GM20431 (cell line): ENCODE measurements around the gene PSMB2.
"Not testable (repeated sequence)": the region's sequence is repeated elsewhere in the genome, so short reads cannot be mapped to it uniquely, and the experiment has no call there.

Experiments
- in situ Hi-C: fragments of 300-500 bp; cut with MseI, MboI; formaldehyde crosslinking; loops from one replicate; pipeline ENCODE4 v1.15.0; 2020; ENCODE audit warnings: low sequenced_read_pairs; ENCODE audit not compliant: unreplicated experiment

PSMB2 gene

DNA sequence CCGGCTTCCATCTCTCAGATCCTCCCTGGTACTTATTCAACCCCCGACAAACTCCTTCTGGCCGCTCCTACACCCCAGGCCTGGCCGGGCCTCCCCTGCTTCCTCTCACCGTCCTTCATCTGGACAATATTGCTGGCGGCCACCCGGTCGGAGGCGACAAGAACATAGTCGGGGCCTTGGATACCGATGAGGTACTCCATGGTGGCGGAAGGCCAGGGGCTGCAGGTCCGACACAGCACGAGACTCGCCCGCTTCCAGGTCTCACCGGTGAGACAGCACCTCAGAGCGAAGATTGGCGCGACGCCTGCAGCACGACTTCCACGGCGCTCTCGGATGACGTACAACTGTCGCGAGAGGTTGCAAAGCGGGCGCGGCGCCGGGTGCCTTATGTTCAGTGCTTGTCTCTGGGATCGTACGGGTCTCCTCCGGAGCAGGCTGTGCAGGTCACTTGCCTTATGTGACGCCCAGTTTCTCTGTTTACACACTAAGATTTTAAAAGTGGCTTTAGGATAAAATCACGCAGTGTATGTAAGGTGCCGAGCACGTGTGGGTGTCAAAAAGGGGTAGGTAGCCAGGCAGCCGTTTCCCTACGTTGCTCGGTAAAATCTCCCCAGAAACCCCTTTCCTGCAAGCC lies at the start of gene PSMB2:
Gene PSMB2, minus strand, starts transcription at position 294 of the 634 bp plus-strand sequence. Its CDS starts 94 bp downstream, at position 200.
- in situ Hi-C loops = no loop called here

DNA sequence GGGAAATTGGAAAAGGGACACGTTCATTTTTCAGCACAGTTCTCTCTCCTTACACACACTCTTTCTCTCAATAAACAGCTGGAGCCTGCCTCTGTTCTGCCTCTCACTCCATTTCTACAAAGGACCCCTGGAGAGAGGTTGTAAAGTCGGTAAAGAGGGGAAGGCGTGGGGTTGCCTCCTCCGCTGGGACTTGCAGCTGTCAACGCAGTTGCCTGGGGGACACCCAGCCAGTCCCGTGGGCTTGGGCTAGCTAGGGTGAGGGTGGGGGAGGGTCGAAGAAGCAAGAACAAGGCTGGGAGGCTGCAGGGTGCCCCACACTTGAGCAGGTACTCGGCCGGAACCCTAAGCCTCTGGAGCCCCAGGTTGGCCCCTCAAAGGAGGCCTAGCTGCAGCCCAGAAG lies 49.8 kb upstream of the PSMB2 start:
- in situ Hi-C loops = no loop called here

DNA sequence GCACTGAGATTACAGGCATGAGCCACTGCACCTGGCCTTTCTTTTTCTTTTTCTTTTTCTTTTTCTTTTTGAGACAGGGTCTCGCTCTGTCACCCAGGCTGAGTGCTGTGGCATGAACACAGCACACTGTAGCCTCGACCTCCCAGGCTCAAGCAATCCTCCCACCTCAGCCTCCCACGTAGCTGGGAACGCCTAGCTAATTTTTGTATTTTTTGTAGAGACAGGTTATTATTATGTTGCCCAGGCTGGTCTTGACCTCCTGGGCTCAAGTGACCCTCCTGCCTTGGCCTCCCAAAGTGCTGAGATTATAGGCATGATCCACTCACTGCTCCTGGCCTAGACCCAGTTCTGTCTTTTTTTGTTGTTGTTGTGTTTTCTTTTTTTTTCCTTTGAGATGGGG lies 48.8 kb upstream of the PSMB2 start:
- in situ Hi-C loops = not testable (repeated sequence)

DNA sequence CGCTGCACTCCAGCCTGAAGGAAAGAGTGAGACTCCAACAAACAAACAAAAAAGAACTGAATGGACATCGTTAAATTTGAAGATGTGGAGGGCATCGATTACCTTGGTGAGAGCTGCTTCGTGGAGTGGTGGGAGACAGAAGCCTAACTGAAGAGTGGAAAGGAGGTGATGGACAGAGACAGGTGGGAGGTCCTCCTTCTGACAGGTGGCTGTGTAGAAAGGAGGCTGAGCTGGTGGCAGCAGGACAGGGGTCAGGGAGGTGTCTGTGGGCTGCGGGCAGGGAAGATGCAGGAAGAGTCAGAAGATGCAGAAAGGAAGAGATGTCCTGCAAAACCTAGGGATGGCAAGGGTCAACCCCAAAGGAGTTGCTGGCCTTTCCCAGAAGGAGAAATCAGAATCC lies 46.8 kb upstream of the PSMB2 start:
- in situ Hi-C loops = no loop called here

DNA sequence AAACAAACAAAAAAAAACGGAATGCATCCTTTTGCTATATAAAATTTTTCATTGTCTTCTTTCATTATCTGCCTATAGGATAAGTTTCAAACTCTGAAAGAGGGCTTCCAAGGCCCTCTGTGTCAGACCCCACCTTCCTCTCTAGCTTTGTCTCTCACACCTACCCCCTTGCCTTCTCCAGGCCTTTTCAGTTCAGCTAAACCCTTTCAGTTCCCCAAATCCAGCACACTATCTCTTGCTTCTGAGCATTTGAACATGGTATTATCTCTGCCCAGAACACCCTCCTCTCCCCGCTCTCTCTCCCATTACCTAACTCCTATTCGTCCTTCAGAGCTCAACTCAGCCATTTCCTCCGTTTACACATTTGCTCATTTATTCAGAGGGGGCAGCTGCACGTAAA lies 41.7 kb upstream of the PSMB2 start:
- in situ Hi-C loops = no loop called here

DNA sequence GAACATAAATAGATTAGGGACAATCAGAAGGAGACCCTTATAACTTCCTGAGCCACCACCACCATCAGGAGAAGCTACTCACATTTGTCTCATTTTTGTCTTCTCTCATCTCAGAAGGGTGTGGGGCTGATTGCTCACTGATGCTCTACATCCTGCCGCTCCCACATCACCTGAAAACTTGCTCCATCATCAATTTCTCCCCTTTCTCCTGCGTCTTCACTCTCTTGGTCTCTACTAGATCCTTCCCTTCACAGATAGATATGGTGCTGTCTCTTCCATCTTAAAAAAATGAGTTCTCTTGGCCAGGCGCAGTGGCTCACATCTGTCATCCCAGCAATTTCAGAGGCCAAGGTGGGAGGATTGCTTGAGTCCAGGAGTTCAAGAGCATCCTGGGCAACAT lies 38.9 kb upstream of the PSMB2 start:
- in situ Hi-C loops = no loop called here

DNA sequence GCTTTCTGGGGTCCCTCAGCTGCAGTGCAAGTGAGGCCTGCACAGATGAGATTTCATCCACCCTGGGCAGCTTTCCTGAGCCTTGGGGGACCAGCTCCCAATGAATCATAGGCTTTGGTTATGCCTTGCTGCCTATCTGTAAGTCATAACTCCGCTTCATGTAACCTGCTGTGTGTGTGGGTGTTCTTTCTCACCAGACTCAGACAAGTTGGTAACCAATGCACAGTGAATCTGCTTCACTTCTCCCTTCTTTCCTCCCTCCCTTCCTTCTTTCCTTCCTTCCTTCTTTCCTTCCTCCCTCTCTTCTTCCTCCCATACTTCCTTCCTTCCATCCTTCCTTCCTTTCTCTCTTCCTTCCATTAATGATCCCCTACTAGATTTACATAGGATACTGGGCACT lies 34.4 kb upstream of the PSMB2 start:
- in situ Hi-C loops = no loop called here

DNA sequence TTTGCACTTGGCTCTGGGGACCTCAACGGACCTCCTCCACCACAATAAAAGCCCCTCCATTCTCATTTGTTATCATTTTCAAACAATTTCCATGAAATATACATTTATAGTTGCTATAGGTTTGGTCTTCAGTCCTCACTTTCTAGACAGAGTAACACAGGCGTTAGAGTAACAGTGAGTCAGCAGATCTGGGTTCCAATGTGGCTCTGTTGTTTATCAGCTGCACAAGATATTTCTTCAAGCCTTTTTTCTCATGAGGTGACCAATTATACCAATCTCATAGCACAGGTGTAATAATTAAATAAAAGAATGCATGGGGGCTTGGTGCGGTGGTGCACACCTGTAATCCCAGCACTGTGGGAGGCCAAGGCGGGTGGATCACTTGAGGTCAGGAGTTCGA lies 32.8 kb upstream of the PSMB2 start:
- in situ Hi-C loops = no loop called here

DNA sequence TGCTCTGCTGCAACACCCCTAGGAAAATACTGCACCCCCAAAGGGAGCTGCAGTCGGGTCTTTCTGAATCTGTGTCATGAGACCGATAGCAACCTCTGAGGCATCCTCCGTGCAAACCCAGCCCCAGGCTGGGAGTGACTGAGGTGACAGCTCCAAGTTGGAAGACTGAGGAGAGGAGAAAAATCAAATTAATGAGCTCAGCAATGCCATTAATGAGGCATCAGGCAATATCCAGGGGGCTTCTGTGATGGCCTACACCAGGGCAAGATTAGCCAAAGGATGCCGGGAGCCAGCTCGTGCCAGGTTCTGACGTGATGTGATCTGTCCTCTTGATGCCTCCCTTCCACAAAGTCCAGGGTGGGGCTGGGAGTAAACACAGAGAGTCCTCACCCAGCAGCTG lies 30.8 kb upstream of the PSMB2 start:
- in situ Hi-C loops = no loop called here

DNA sequence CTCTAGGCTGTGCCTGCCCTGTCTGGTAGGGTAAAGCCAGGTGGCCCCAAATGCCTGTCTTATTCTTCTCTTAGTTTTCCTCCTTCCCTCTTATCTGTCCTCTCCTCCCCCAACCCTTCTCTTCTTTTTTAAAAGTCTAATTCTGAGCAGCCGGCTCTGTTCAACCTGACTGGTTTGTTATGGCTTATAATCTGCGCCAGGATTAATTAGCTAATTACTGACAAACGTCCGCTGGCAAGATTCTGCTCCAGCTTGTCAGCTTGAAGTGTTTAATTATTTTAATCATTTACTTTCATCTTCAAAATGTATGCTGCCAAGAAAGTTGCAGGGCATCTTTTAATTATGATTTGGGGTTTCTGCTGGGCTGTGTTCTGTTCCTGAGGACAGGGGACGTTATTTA lies 27.2 kb upstream of the PSMB2 start:
- in situ Hi-C loops = no loop called here

DNA sequence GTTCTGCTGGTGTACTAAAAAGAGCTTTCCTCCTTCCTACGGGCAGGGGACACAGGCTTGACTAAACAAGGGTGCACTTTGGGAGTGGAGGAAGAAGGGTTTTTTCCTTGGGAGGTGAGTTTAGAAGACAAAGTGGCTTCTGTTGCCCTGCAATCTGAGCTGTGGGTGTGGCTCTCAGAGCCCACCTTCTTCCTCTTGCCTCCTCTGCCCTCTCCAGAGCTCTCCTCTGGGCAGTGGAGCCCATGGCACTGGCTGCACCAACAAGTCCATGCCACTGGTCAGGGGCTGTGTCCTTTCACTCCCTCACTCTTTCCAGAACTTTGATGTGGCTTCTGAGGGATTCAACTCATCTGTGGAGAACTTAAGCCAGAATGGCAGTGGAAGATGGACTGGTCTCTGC lies 25.6 kb upstream of the PSMB2 start:
- in situ Hi-C loops = no loop called here

DNA sequence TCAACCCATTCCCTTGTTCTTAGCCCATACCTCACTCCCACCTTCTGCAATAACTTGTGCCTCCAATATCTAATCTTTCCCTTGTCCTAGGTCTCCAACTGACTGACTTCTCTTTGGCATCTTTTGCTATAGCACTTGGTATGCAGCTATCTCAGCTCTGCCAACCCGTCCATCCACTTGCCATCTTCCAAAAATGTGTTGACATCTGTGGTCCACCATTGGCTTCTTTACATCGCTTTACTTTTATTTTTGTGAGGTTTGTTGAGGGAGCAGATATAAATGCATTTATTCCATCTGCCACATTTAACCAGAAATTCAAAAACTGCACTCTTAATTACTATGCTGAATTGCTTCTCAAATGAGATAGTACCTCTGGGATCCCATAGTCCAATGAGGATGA lies 24.9 kb upstream of the PSMB2 start:
- in situ Hi-C loops = no loop called here

DNA sequence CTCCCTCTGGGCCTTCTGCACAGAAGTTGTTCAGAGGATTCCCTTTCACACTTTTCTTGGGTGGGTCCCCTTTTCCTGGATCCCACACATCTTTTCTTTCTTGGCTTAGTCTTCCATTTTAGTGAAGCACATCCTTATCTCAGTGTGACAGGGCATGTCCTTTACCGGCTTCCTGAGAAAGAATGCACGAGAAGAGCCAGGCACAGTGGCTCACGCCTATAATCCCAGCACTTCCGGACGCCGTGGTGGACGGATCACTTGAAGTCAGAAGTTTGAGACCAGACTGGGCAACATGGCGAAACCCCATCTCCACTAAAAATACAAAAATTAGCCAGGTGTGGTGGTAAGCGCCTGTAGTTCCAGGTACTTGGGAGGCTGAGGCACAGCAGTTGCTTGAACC lies 22.1 kb upstream of the PSMB2 start:
- in situ Hi-C loops = no loop called here

DNA sequence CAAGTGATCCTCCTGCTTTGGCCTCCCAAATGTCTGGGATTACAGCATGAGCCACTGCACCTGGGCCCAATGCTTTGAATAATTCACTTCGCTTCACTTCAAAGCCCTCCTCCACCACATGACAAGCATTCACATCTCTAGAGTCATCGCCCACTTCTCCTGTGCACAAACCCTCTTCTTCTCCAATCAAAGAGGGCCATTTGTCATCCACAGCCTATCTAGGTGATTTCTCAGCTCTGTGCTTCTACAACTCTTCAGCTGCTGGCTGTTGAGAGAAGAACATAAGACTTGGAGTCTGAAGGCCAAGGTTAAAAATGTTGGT lies 20.1 kb upstream of the PSMB2 start:
- in situ Hi-C loops = no loop called here

DNA sequence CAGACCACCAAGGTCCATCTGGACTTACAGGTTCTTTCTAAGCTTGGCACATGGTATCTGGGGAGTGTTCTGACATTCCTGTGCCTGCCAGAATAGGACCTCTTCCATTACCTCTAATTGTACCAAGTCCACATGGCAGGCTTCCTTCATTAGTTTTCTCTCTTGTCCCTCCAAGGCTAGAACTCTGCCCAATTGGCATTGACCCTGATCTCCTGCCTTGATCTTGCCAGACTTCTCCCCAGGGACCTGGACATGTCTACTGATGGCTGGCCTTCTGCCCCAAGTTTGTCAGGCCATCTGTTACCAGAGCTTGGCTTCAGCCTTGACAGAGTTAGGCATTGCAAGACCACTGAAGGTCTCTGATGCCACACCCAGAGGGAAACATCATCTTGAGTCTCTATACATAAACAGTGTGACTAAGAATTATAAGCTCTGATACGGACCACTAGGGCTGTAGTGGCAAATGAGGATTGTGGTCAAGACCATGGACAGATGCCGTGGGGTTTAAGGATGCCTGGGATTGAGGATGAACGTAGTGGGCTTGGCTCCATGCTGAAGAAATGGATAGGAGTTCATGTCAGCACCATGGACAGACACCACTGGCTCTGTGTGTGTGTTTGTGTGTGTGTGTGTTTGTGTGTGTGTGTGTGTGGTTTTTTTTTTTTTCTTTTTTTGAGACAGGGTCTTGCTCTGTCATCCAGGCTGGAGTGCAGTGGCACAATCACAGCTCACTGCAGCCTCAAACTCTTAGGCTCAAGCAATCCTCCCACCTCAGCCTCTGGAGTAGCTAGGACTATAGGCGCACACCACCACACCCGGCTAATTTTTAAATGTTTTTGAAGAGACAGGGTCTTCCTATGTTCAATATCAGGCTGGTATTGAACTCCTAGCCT lies 19.5 kb upstream of the PSMB2 start:
- in situ Hi-C loops = no loop called here

DNA sequence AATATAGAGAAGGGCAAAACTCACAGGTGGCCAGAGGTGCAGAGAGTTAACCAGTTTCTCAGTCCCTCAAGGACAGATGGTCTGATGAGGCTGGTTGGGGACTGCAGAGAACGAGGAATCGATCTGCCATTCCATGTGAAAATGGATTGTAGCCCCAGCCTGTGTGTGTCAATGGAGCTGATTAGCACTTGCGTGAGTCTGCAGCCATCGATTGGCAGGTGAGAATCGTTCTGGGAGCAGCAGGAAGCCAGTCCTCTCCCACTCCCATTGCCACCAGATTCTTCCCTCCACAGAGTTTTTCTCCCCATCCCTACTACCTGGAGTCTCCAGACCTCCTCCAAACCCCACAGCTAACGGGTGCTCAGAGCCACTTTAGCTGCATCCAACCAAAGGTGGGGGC lies 18.3 kb upstream of the PSMB2 start:
- in situ Hi-C loops = no loop called here

DNA sequence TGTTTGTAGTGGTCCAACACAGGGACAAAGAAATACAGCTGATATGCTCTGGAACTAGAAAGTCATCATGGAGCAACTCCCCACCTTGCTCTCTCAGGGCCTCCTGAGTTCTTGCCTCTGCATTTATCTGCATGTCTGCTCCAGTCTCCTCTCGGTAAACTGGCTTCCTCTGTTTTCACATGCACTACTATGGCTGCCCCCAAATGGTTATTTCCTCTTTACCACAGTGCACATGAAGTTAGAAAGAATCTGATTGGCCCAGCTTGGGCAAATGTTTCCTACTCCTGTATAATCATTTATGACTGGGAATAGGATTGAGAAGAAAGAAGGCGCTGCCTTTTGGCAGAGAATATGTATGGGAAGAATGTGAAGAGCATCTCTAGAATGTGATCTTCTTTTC lies 16.5 kb upstream of the PSMB2 start:
- in situ Hi-C loops = no loop called here

DNA sequence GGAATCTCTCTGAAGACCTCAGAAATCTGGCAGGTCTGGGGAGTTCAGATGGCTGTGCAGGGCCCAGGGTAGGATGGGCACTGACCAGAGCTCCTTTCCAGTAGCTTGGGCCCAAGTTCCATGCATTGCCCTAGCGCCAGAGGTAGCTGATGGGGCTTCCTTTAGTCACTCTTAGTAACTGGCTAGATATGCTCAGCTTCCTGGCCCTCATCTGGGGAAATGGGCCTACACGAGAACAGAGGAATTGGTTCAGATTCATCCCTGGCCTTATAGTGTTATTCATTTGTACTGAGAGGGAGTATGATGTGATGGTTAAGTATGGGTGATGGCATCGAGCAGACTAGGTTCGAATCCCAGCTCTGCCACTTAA lies 15.5 kb upstream of the PSMB2 start:
- in situ Hi-C loops = no loop called here

DNA sequence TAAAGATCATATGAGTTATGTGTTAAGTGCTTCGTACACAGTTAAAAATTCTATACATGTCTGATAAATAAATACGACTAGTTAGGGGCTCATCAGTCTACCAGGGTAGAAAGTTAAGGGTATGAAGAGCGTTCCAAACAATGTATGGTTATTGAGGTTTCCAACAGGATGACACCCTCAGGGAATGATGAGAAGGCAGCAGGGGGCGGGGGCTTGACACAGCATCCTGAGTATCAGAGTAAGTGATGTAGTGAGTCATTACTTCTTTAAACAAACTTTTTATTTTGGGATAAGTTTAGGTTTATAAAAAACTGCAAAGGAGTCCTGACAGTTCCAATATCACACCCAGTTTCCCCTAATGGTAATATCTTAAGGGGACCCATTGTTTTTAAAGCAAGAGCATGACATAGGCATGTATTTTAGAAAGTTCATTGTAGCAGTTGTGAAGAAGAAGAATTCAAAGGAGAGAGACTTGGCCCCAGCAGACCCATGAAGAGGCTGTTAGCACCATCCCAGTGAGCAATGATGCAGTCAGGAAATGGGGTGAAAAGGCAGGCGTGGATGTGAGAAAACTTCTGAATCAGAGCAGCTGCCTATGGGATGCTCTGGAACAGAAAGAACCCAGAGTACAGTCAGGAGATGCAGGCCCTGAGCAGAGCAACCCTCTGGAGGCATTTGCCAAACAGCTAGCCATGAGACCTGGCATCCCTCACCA lies 15.0 kb upstream of the PSMB2 start:
- in situ Hi-C loops = no loop called here

DNA sequence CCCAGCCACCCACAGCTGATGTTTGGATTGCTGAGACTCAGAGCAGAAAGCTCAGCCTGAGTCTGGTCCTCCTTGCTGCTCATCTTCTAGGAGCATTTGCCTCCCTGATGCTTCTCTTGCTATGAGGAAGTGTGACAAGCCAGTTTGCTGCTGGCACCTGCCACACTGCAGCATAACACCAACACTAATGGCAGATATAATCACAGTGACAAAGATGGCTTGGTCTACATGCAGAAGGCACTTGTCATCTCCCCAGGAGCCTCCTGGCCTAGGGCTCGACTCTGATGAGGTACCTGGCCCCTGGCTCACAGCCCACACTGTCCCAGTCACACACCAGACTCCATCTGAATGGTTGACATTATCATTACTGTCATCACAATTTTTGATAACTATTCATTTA lies 13.9 kb upstream of the PSMB2 start:
- in situ Hi-C loops = no loop called here

DNA sequence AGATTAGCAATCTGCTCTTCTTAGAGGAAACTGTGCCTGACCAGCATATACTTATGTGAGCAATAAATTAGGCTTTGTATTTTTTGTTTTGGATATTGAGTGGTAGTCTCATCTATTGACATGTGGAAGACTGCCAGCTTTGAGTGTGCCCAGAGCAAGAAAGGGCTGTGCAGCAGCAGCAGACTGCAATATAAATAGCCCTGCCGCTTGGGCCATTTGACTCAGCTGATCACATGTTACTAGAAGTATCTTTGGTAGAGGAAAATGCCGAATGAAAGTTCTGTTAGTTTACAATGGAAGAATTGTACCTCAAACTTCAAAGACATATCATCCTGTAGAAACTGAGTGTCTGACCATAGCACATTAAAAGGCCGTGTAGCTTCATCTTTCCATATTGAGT lies 9.1 kb upstream of the PSMB2 start:
- in situ Hi-C loops = no loop called here
